ENCODE data around the gene CDKL1.

- no peak for TF ChIP-seq CTCF (IDR thresholded peaks at IDR 0.05)
- TF ChIP-seq POLR2A (IDR thresholded peaks at IDR 0.05), result no peak
These were observed 17.1 kb downstream of the CDKL1 start for GRCh38 chr14:50379563-50379962.

All from lower leg skin (tissue), 3 donors.